GM12801 (cell line): ENCODE data around the gene KCNK4.

Experiments used
- TF ChIP-seq, protein P1 (sequence below): IDR thresholded peaks from one replicate; pipeline ENCODE4 v1.5.1; 2011; ENCODE audit warnings: control low read depth; ENCODE audit not compliant: insufficient read length; ENCODE audit errors: extremely low read depth

KCNK4 gene

GRCh38 chr11:64255135-64256128 is 35.7 kb upstream of the KCNK4 start:
- TF ChIP-seq, protein P1, sequence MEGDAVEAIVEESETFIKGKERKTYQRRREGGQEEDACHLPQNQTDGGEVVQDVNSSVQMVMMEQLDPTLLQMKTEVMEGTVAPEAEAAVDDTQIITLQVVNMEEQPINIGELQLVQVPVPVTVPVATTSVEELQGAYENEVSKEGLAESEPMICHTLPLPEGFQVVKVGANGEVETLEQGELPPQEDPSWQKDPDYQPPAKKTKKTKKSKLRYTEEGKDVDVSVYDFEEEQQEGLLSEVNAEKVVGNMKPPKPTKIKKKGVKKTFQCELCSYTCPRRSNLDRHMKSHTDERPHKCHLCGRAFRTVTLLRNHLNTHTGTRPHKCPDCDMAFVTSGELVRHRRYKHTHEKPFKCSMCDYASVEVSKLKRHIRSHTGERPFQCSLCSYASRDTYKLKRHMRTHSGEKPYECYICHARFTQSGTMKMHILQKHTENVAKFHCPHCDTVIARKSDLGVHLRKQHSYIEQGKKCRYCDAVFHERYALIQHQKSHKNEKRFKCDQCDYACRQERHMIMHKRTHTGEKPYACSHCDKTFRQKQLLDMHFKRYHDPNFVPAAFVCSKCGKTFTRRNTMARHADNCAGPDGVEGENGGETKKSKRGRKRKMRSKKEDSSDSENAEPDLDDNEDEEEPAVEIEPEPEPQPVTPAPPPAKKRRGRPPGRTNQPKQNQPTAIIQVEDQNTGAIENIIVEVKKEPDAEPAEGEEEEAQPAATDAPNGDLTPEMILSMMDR, result no peak

- TF ChIP-seq, protein P1, result no peak
Observed at GRCh38 chr11:64256300-64256699, 34.8 kb upstream of the KCNK4 start.

- TF ChIP-seq, protein P1, result no peak
Observed at GRCh38 chr11:64258356-64258755, 32.7 kb upstream of the KCNK4 start.

GRCh38 chr11:64258946-64259532 is 32.1 kb upstream of the KCNK4 start:
- TF ChIP-seq, protein P1, result no peak

- TF ChIP-seq, protein P1, result no peak
Observed at GRCh38 chr11:64259533-64260067, 31.5 kb upstream of the KCNK4 start.

- TF ChIP-seq, protein P1, result no peak
Observed at GRCh38 chr11:64260147-64260708, 30.9 kb upstream of the KCNK4 start.

- TF ChIP-seq, protein P1, result no peak
Observed at GRCh38 chr11:64261556-64262080, 29.5 kb upstream of the KCNK4 start.
